HEK293T (cell line): ENCODE measurements around the gene RBM11.

Source experiments
- CTCF ChIA-PET: fragments of 350-600 bp; formaldehyde crosslinking; extraction: SDS; loops from one replicate; lab custom pipeline; 2021; ENCODE audit warnings: antibody characterized with exemption, inconsistent platforms; lab: Yijun Ruan, JAX
- POLR2A ChIA-PET: fragments of 350-600 bp; formaldehyde crosslinking; extraction: SDS; loops from one replicate; lab custom pipeline; 2020; ENCODE audit warnings: antibody characterized with exemption, inconsistent platforms; lab: Yijun Ruan, JAX
- DNase-seq: peaks from one replicate; pipeline ENCODE4 v3.0.0; 2012; ENCODE audit warnings: mixed read lengths; ENCODE audit errors: extremely low spot score
- ARNT ChIP-seq: fragments of 450-650 bp; IDR thresholded peaks from 2 replicates; pipeline ENCODE4 v1.6.1; 2017; ENCODE audit warnings: mild to moderate bottlenecking
- BHLHE40 ChIP-seq: fragments of 450-650 bp; IDR thresholded peaks from 2 replicates; pipeline ENCODE4 v1.6.1; 2016; ENCODE audit warnings: mild to moderate bottlenecking, moderate library complexity, borderline replicate concordance
- CTBP1 ChIP-seq: fragments of 450-650 bp; IDR thresholded peaks from 2 replicates; pipeline ENCODE4 v1.6.1; 2016; ENCODE audit warnings: borderline replicate concordance
- ELF4 ChIP-seq: fragments of 450-650 bp; IDR thresholded peaks from 2 replicates; pipeline ENCODE4 v1.6.1; 2017; ENCODE audit warnings: antibody characterized with exemption
- FOXA1 ChIP-seq: fragments of 450-650 bp; IDR thresholded peaks from 2 replicates; pipeline ENCODE4 v1.6.1; 2016; ENCODE audit warnings: mild to moderate bottlenecking
- FOXK2 ChIP-seq: fragments of 450-650 bp; IDR thresholded peaks from 2 replicates; pipeline ENCODE4 v1.6.1; 2016; ENCODE audit warnings: mild to moderate bottlenecking
- FOXM1 ChIP-seq: fragments of 450-650 bp; IDR thresholded peaks from 2 replicates; pipeline ENCODE4 v1.6.1; 2017; ENCODE audit warnings: mild to moderate bottlenecking, borderline replicate concordance
- HDGF ChIP-seq: fragments of 450-650 bp; IDR thresholded peaks from 2 replicates; pipeline ENCODE4 v1.6.1; 2017; ENCODE audit warnings: antibody characterized with exemption, borderline replicate concordance
- L3MBTL2 ChIP-seq: fragments of 450-650 bp; conservative IDR thresholded peaks from 2 replicates; pipeline ENCODE4 v1.6.1; 2016; ENCODE audit warnings: mild to moderate bottlenecking
- LEF1 ChIP-seq: fragments of 450-650 bp; IDR thresholded peaks from 2 replicates; pipeline ENCODE4 v1.6.1; 2017; ENCODE audit warnings: mild to moderate bottlenecking, borderline replicate concordance
- NFRKB ChIP-seq: fragments of 450-650 bp; IDR thresholded peaks from 2 replicates; pipeline ENCODE4 v1.6.1; 2016; ENCODE audit warnings: mild to moderate bottlenecking, moderate library complexity
- PKNOX1 ChIP-seq: fragments of 450-650 bp; IDR thresholded peaks from 2 replicates; pipeline ENCODE4 v1.6.1; 2016
- SP1 ChIP-seq: fragments of 450-650 bp; IDR thresholded peaks from 2 replicates; pipeline ENCODE4 v1.6.1; 2017
- SUZ12 ChIP-seq: fragments of 450-650 bp; IDR thresholded peaks from 2 replicates; pipeline ENCODE4 v1.6.1; 2016; ENCODE audit warnings: mild to moderate bottlenecking
- TARDBP ChIP-seq: fragments of 450-650 bp; IDR thresholded peaks from 2 replicates; pipeline ENCODE4 v1.6.1; 2016
- ZNF384 ChIP-seq: fragments of 450-650 bp; IDR thresholded peaks from 2 replicates; pipeline ENCODE4 v1.6.1; 2016

The RBM11 gene

GRCh38 chr21:14273736-14274538 is 58.0 kb downstream of the RBM11 start:
- ChIA-PET POLR2A (no interaction called here), CTCF (no interaction called here)
- DNase-seq: no peak
- no peak for TF ChIP-seq ZNF384
- no peak for TF ChIP-seq L3MBTL2

- no peak for DNase-seq
- ChIA-PET POLR2A (no interaction called here), CTCF (no interaction called here)
- no peak for TF ChIP-seq L3MBTL2
- TF ChIP-seq LEF1: no peak
- no peak for TF ChIP-seq SP1
- TF ChIP-seq BHLHE40: no peak
- no peak for TF ChIP-seq FOXA1
- no peak for TF ChIP-seq SUZ12
- TF ChIP-seq CTBP1: no peak
- no peak for TF ChIP-seq TARDBP
- TF ChIP-seq NFRKB: no peak
- no peak for TF ChIP-seq PKNOX1
- no peak for TF ChIP-seq ELF4
- no peak for TF ChIP-seq FOXM1
- no peak for TF ChIP-seq ZNF384
- no peak for TF ChIP-seq FOXK2
- no peak for TF ChIP-seq HDGF
- TF ChIP-seq ARNT: no peak
Observed at GRCh38 chr21:14275702-14276205, 59.8 kb downstream of the RBM11 start.
